ENCODE measurements around the gene S100A14.

GRCh38 chr1:153609585-153609907 is 6.6 kb downstream of the S100A14 start:
- TF ChIP-seq CTCF (IDR thresholded peaks at IDR 0.05) (no peak), FOXJ3 (CRISPR knock-in tag; IDR thresholded peaks at IDR 0.05; ENCODE audit: borderline replicate concordance) (no peak), MAX (CRISPR knock-in tag; IDR thresholded peaks at IDR 0.05) (no peak), TP53 (CRISPR knock-in tag; IDR thresholded peaks at IDR 0.05) (no peak), ZBTB43 (CRISPR knock-in tag; IDR thresholded peaks at IDR 0.05) (no peak), CREB1 (CRISPR knock-in tag; IDR thresholded peaks at IDR 0.05) (no peak), E2F5 (CRISPR knock-in tag; IDR thresholded peaks at IDR 0.05) (no peak)

Measured in WTC11 (cell line).